LoVo (cell line): Measurements from ENCODE around the gene GLI2.

Experiments
- DNase-seq: peaks from one replicate; pipeline ENCODE4 v3.0.0-alpha.2; 2016; ENCODE audit warnings: low spot score

Gene GLI2

GRCh38 chr2:120738117-120738516 lies 2.4 kb downstream of the GLI2 start:
- no peak for DNase-seq

DNA sequence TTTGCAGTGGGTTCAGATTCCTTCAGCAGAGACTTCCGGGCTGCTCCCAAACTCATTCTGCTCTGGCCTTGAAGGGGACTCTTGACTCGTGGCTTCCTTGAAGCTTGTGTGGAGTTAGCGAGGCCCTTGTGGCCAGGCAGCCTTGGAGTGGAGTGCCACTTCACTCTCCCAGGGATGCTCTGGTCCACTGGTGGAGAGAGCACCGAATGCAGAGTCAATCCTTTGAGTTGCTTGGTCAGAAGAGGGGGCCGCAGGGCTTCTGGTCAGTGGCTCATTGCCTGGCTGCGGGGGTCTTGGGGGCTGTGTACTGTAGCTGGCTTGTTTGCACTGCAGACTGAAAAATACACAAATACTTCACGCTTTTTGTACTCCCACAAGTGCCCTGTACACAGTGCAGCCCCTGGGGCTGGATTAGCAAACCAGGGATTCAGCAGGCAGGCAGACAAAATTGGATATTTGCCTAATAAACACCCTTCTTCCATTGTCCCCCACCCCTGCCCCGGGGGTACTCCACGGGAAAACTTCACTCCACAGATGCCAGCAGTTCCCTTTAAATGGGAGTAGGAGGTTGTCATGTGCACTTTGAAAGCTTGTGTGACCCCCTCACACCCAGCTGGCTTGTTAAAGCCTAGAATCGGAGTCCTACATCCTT lies 3.2 kb downstream of the GLI2 start:
- DNase-seq: no peak

- peak; percentile 42 for DNase-seq
Observed at GRCh38 chr2:120739438-120740090, 3.9 kb downstream of the GLI2 start.

DNA sequence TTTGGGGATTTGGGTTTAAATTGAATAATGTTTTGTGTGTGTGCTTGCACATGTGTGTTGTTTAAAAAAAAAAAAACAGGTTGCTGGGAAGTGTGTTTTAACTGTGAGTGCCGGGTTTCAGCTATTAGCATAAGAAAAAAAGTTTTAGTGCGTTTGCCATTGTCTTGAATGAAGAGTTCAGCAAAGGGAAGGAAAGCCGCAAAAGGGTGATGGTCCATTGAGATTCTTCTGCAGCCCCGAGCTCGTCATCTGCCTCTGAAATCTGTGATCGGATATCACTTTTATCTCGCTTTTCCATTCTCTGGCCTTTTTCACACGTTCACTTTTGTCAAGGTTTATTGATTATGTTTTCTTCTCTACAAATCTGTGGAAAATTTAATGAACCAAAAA lies 4.7 kb downstream of the GLI2 start:
- DNase-seq: no peak

DNA sequence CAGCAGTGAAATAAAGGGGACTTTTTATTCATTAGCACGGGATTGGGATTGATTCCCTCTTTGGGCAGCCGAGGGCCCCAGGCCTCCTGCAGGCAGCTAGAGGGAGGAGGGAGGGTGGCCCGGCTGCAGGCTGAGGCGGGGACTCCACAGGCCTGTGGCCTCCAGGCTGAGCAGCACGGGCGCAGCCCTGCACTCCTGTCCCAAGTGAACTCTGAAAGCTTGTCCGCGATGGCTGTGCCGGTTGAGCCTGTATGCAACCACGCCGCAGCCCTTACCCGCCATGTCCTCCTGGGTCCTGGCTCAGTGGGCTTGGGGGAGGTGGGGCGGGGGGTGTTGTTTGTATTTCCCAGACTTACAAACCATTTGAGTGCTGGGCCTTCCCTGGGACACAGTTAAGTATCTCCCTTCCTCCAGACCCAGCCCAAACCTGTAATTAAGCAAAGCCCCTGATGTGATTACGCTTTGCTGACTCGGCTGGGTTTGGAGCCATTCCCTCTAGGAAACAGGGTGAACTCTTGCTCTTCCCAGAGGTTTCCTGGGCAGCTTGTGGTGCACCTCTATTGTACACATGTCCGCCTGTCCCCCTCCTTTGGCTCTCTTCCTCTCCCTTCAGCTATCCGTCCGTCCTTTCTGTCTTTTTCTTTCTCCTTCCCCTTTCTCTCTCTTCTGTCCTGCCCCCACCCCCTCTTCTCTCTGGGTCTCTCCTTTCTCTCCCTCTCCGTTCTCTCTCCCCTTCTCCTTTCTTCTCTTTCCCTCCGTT lies 5.3 kb downstream of the GLI2 start:
- peak; percentile 56 for DNase-seq

- DNase-seq: peak; percentile 19
Observed at GRCh38 chr2:120741571-120742561, 6.2 kb downstream of the GLI2 start.

GRCh38 chr2:120743657-120744056 lies 8.0 kb downstream of the GLI2 start:
- DNase-seq: no peak

DNA sequence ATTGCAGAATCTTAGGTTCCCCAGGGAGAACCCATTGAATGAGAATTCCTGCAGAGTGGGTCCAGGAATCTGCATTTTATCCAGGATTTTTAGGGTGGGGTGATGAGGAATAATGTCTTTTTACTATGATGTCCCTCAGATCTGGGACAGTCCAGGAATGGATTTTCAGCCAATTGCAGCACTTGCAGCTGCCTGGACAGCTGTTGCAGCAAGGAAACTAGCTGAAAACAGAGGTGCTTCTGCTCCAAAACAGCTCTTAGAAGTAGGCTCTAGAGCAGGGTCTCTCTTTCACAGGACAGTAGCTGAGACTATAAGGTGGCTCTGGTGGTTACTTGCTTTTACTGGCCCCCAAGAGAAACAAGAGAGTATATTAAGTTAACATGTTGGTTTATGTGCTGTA lies 9.1 kb downstream of the GLI2 start:
- DNase-seq: no peak

DNA sequence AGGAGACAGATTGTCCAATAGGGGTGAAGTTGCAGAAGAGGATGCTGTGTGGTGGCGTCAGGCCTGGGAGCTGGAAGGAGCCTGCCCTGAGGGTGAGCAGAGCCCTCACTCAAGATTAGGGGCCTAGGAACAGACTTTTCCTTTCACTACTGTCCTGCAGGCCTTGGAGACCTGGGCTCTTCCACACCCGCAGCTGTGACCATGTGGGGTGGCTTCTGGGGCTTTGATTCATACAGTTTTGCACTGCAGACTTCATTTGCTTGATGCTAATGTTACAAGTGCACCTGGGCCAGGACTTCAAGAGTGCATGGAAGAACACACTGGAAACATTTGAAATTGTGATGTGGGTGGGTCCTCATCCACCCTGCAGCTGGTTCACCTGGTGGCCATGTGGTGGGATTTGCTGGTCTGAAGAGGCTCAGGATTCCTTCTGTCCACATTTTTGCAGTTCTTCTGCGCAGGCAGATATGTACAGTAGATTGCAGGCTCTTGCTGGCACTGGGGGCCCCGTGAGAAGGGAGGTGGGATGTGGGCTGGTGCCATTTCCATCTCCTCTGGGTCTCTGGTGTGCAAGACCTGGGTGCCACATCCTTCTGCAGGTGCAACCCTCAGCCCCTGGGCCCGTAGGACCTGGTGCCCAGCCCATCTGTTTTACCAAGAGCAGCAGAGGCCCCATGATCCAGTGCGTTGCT lies 9.9 kb downstream of the GLI2 start:
- DNase-seq: no peak

GRCh38 chr2:120746144-120746543 lies 10.5 kb downstream of the GLI2 start:
- DNase-seq: no peak

DNA sequence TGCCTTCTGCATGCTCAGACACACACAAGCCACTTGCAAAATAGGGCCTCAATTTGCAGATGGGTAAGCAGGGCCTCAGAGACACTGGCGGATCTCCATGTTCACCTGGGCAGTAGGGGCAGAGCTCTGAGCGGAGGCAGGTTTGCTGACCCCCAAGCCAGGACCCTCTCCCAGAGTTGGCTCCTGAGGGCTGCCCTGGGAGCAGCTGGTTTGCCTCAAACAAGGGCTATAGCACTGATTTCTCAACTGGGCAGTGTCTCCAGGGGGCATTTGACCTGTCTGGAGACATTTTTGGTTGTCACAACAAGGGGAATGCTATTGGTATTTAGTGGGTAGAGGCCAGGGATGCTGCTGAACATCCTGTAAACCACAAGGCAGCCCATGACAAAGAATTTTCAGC lies 11.6 kb downstream of the GLI2 start:
- DNase-seq: no peak

DNA sequence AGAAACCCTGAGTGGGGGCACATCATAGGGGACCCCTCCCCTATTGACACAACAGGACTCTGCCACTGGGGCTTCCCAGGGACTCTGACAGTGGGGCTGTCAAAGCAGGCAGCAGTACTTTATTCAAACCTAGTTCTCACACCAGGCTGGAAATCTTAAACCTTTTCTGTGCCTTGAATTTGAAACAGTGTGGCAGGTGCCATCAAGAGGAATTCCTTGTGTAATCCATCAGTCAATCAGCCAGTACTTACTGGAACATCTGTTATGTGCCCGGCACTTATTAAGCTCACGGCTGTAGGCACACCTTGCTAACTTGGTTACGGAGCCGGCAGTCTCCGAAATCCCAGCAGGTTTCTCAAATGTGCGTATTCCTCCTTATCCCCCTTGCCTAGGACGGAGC lies 12.0 kb downstream of the GLI2 start:
- no peak for DNase-seq

- DNase-seq: no peak
Observed at GRCh38 chr2:120748310-120748709, 12.6 kb downstream of the GLI2 start.

DNA sequence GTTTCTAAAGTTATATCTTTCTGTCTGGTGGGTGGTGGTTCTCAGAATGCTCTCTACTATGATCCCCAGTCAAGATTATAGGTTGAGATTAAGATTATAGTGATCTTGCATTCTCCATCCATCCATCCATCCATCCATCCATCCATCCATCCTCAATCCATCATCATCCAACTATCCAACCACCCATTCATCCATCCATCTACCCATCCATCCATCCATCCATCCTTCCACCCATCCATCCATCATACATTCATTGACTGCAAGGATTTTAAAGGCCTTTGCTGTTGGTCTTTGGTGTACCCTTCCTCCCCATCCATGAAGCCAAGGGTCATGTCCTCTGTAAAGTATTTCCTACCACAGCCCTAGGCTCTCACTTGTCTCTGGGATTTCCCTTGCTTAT lies 13.1 kb downstream of the GLI2 start:
- DNase-seq: no peak

DNA sequence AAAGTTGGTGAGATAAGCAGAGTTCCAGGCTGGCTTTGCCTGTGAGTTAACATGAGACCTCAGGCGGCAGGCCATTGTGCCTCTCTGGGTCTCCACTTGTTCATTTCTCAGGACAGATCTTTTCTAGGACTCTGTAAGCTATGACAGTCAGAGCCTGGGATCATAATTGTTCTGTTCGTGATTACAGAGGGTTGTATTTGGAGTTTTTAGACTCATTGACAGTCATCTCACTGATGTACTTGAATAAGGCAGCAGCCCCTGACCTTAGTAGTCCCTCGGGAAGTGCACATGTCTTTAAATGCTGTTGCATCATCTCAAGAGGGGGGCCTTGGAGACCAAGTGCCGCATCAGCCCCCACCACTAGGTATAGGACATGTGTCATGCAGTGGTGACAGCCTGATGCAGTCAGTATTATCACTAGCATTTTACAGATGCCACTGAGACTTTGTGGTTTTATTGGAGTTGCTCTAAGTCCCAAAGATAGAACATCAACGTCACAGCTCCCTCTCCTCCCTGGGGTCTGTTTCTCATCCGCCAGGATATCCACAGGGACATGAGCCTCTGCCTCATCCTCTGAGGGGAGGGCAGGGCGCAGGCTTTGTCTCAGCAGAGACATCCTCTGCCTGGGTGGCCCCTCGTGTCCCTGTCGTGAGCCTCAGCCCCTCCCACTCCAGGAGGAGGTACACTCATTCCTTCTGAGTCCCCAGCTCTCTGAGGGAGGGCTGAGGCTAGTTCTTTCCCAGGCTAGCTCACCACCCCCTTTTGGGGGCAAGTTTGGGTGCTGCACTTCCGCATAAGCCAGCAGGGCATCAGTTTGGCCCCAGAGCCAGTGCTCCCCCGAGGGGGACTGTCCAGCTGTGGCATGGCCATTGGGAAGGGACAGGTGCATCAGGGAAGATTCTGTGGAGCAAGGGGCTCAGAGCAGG lies 14.1 kb downstream of the GLI2 start:
- no peak for DNase-seq

GRCh38 chr2:120750488-120751210 lies 15.0 kb downstream of the GLI2 start:
- no peak for DNase-seq

DNA sequence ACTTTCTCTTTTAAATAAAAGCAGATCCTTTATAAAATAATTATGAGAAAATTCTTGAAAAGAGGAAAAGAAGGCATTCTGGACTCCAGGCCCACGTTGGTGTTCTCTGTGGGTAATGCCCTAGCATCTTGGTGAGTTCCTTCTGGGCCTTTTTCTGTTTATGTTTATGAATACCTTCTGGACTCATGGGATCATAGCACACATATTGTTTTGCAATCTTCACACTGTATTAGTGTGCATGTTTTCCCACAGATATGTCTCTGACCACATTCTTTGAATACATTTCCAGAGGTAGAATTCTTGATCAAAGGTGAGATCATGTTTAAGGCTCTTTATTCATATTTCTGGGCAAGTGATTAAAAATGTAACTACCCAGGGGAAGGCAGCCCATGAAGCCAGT lies 15.9 kb downstream of the GLI2 start:
- no peak for DNase-seq

GRCh38 chr2:120754067-120754960 lies 18.6 kb downstream of the GLI2 start:
- DNase-seq: no peak
